ACC112 (cell line): ENCODE results near the gene OXER1.

Experiments
- H2AFZ ChIP-seq: fragments of 200-600 bp; sonication (generic); one replicate; pipeline ENCODE4 v1.6.0; 2017; ENCODE audit warnings: antibody characterized with exemption, low read length; ENCODE audit not compliant: unreplicated experiment
- H3K27ac ChIP-seq: fragments of 200-600 bp; sonication (generic); 2 replicates; pipeline ENCODE4 v1.5.1; 2014; ENCODE audit warnings: low read depth, mild to moderate bottlenecking, antibody characterized with exemption, low read length, moderate library complexity
- H3K27me3 ChIP-seq: fragments of 200-600 bp; sonication (generic); 2 replicates; pipeline ENCODE4 v1.6.1; 2014; ENCODE audit warnings: mild to moderate bottlenecking, antibody characterized with exemption, low read length, moderate library complexity, mixed read lengths; ENCODE audit not compliant: insufficient read depth
- H3K36me3 ChIP-seq: fragments of 200-600 bp; sonication (generic); 2 replicates; pipeline ENCODE4 v1.6.1; 2016; ENCODE audit warnings: mild to moderate bottlenecking, antibody characterized with exemption, low read length, moderate library complexity, mixed read lengths; ENCODE audit not compliant: insufficient read depth
- H3K4me1 ChIP-seq: fragments of 200-600 bp; sonication (generic); one replicate; pipeline ENCODE4 v1.6.1; 2016; ENCODE audit warnings: low read length, mixed read lengths; ENCODE audit not compliant: insufficient read depth, unreplicated experiment, control insufficient read depth
- H3K4me3 ChIP-seq: fragments of 200-600 bp; sonication (generic); 2 replicates; pipeline ENCODE4 v1.5.1; 2014; ENCODE audit warnings: mild to moderate bottlenecking, low read depth, low read length
- H3K79me2 ChIP-seq: fragments of 200-600 bp; sonication (generic); one replicate; pipeline ENCODE4 v1.6.0; 2016; ENCODE audit warnings: low read length; ENCODE audit not compliant: control insufficient read depth, unreplicated experiment, insufficient read depth

Gene OXER1

GRCh38 chr2:42784204-42784880 lies 20.4 kb upstream of the OXER1 start:
- no peaks in the 10 kb centered on the region for H3K79me2 ChIP-seq
- no peak overlapping the region for H3K4me3 ChIP-seq
- H3K27me3 ChIP-seq: no peaks in the 10 kb centered on the region
- H2AFZ ChIP-seq: no peak overlapping the region
- H3K27ac ChIP-seq: no peak overlapping the region
- H3K4me1 ChIP-seq: no peaks in the 10 kb centered on the region
- no peaks in the 10 kb centered on the region for H3K36me3 ChIP-seq

GRCh38 chr2:42783511-42783910 lies 19.6 kb upstream of the OXER1 start:
- Histone ChIP-seq H3K27ac (no peak overlapping the region), H3K27me3 (no peaks in the 10 kb centered on the region), H3K79me2 (no peaks in the 10 kb centered on the region), H3K4me1 (no peaks in the 10 kb centered on the region), H3K4me3 (no peak overlapping the region), H2AFZ (no peak overlapping the region), H3K36me3 (no peaks in the 10 kb centered on the region)

- no peaks in the 10 kb centered on the region for H3K4me1 ChIP-seq
- no peak overlapping the region for H3K4me3 ChIP-seq
- no peak overlapping the region for H3K27ac ChIP-seq
- H2AFZ ChIP-seq: no peak overlapping the region
- H3K36me3 ChIP-seq: no peaks in the 10 kb centered on the region
- H3K79me2 ChIP-seq: no peaks in the 10 kb centered on the region
- no peaks in the 10 kb centered on the region for H3K27me3 ChIP-seq
These were observed 17.2 kb upstream of the OXER1 start for GRCh38 chr2:42781181-42781580.

GRCh38 chr2:42777883-42778805 lies 14.2 kb upstream of the OXER1 start:
- no peak overlapping the region for H3K4me3 ChIP-seq
- H3K36me3 ChIP-seq: no peaks in the 10 kb centered on the region
- no peak overlapping the region for H3K27ac ChIP-seq
- no peaks in the 10 kb centered on the region for H3K27me3 ChIP-seq
- H3K4me1 ChIP-seq: no peaks in the 10 kb centered on the region
- H2AFZ ChIP-seq: no peak overlapping the region
- H3K79me2 ChIP-seq: no peaks in the 10 kb centered on the region

- Histone ChIP-seq H3K27me3 (no peaks in the 10 kb centered on the region), H3K4me3 (no peak overlapping the region), H3K27ac (no peak overlapping the region), H3K4me1 (no peaks in the 10 kb centered on the region), H2AFZ (no peak overlapping the region), H3K36me3 (no peaks in the 10 kb centered on the region), H3K79me2 (no peaks in the 10 kb centered on the region)
These were observed 11.9 kb upstream of the OXER1 start for GRCh38 chr2:42775810-42776209.

- Histone ChIP-seq H2AFZ (no peak overlapping the region), H3K4me1 (no peaks in the 10 kb centered on the region), H3K36me3 (no peaks in the 10 kb centered on the region), H3K27me3 (no peaks in the 10 kb centered on the region), H3K4me3 (no peak overlapping the region), H3K79me2 (no peaks in the 10 kb centered on the region), H3K27ac (no peak overlapping the region)
These were observed 11.3 kb upstream of the OXER1 start for GRCh38 chr2:42775186-42775585.

GRCh38 chr2:42771546-42772153 lies 7.7 kb upstream of the OXER1 start:
- Histone ChIP-seq H3K4me3 (no peak overlapping the region), H3K4me1 (no peaks in the 10 kb centered on the region), H3K36me3 (no peaks in the 10 kb centered on the region), H2AFZ (no peak overlapping the region), H3K27ac (no peak overlapping the region), H3K27me3 (no peaks in the 10 kb centered on the region), H3K79me2 (no peaks in the 10 kb centered on the region)

- Histone ChIP-seq H3K27ac (no peak overlapping the region), H3K79me2 (no peaks in the 10 kb centered on the region), H3K36me3 (no peaks in the 10 kb centered on the region), H3K4me3 (no peak overlapping the region), H3K4me1 (no peaks in the 10 kb centered on the region), H2AFZ (no peak overlapping the region), H3K27me3 (no peaks in the 10 kb centered on the region)
These were observed 6.6 kb upstream of the OXER1 start for GRCh38 chr2:42770288-42771131.

- H2AFZ ChIP-seq: no peak overlapping the region
- no peaks in the 10 kb centered on the region for H3K4me1 ChIP-seq
- H3K4me3 ChIP-seq: no peak overlapping the region
- no peaks in the 10 kb centered on the region for H3K79me2 ChIP-seq
- H3K27me3 ChIP-seq: no peaks in the 10 kb centered on the region
- H3K27ac ChIP-seq: no peak overlapping the region
- no peaks in the 10 kb centered on the region for H3K36me3 ChIP-seq
These were observed 5.8 kb upstream of the OXER1 start for GRCh38 chr2:42769583-42770287.
